Gastrocnemius medialis (tissue), 4 donors: Measurements from ENCODE around the gene NRDC. TPM values are rescaled to one million over a fixed set of nuclear protein-coding genes. Genes with fewer than 3 reads are reported as not detected.

ENCODE experiments used
- ATAC-seq, 2 donors: fragments of 150-250 bp; one replicate each; pipeline ENCODE4 v1.9.1; 2016
- DNase-seq, 2 donors: peaks; one replicate each; pipeline ENCODE4 v3.0.0-alpha.2; 2019
- H3K27ac ChIP-seq, 4 donors: fragments of 200-600 bp; sonication (generic); 1 replicate in 1 of 4; 2 replicates in 3 of 4; pipeline ENCODE4 v1.5.1; 2016 to 2018; ENCODE audit warnings: mild to moderate bottlenecking in 2 of 4, moderate library complexity in 1 of 4
- H3K27me3 ChIP-seq, 3 donors: fragments of 200-600 bp; sonication (generic) in 2 of 3; 1 replicate in 1 of 3; 2 replicates in 2 of 3; pipeline versions ENCODE4 v1.5.1 to v1.6.0; 2016 to 2019; ENCODE audit warnings: mild to moderate bottlenecking in 1 of 3, moderate library complexity in 1 of 3
- H3K36me3 ChIP-seq, 2 donors: fragments of 200-600 bp; sonication (generic) in 1 of 2; one replicate each; pipeline ENCODE4 v1.5.1; 2017 to 2018
- H3K4me1 ChIP-seq, 2 donors: fragments of 200-600 bp; sonication (generic) in 1 of 2; one replicate each; pipeline ENCODE4 v1.5.1; 2016 to 2017; ENCODE audit warnings: mild to moderate bottlenecking in 2 of 2
- H3K4me3 ChIP-seq, 4 donors: fragments of 200-600 bp; sonication (generic) in 3 of 4; 1 replicate in 1 of 4; 2 replicates in 3 of 4; pipeline ENCODE4 v1.5.1; 2016 to 2019; ENCODE audit warnings: mild to moderate bottlenecking in 2 of 4
- H3K9me3 ChIP-seq, 3 donors: fragments of 200-600 bp; sonication (generic) in 2 of 3; 1 replicate in 1 of 3; 2 replicates in 2 of 3; pipeline ENCODE4 v1.5.1; 2016 to 2019
- POLR2A ChIP-seq, 2 donors: fragments of 450-650 bp; IDR thresholded peaks; one replicate each; pipeline ENCODE4 v1.6.1; 2017; ENCODE audit warnings: antibody characterized with exemption in 2 of 2, mild to moderate bottlenecking in 2 of 2, moderate library complexity in 2 of 2
- in situ Hi-C, 4 donors: fragments of 200-750 bp; cut with MboI; loops; one replicate each; pipeline versions ENCODE4 v1.15.0 to v1.8.0; 2017; ENCODE audit warnings: low sequenced_read_pairs in 4 of 4
- intact Hi-C: fragments of 100-400 bp; cut with DNase I; formaldehyde crosslinking; loops from one replicate; pipeline ENCODE4 v1.15.1; 2023; ENCODE audit warnings: low total_unique reads
- total RNA-seq, 4 donors: library from RNA; depleted of rRNA; stranded (reverse); fragments of >200 nt; gene quantifications; one replicate each; pipeline versions ENCODE4 v1.1.0 to v1.2.3, GENCODE V29; 2016
- TF ChIP-seq, protein P1 (sequence below), 5 experiments: fragments of 450-650 bp in 3 of 5; fragments of 200-600 bp in 2 of 5; sonication (generic) in 2 of 5; IDR thresholded peaks in 4 of 5; conservative IDR thresholded peaks in 1 of 5; 1 replicate in 4 of 5; 2 replicates in 1 of 5; pipeline ENCODE4 v1.5.1; 2016 to 2019; ENCODE audit warnings: antibody characterized with exemption in 5 of 5, mild to moderate bottlenecking in 3 of 5, moderate library complexity in 3 of 5

The NRDC gene
- total RNA-seq, 4 donors from 2014 or later: 180 to 270 (median 239) TPM

DNA sequence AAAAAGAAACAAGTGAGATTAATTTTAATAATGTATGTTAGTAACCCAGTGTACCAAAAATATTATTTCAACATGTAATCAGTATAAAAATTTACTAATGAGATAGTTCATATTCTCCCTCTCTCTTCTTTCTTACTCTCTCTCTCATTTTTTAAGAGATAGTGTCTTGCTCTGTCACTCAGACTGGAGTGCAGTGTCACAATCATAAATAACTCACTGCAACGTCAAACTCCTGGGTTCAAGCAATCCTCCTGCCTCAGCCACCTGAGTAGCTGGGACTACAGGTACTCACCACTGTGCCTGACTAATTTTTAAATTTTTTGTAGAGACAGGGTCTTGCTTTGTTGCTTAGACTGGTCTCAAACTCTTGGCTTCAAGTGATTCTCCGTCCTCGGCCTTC, 123.9 kb downstream of the NRDC start:
- H3K9me3 ChIP-seq: no peaks in the 10 kb centered on the region
- peaks cover 5 to 11% of the 10 kb centered on the region in 2 donors for H3K4me1 ChIP-seq
- no peaks in the 10 kb centered on the region for H3K27me3 ChIP-seq
- in situ Hi-C loops: loop anchor here in 2 of 4 donors (25.0 kb wide), 1 partner anchor 117 kb away; no protein-coding TSS in a partner anchor
- intact Hi-C loops: no loop called here
- peak overlapping the region in 3 of 4 donors; percentile 9 to 35 (median 25) for H3K27ac ChIP-seq
- TF ChIP-seq, protein P1, sequence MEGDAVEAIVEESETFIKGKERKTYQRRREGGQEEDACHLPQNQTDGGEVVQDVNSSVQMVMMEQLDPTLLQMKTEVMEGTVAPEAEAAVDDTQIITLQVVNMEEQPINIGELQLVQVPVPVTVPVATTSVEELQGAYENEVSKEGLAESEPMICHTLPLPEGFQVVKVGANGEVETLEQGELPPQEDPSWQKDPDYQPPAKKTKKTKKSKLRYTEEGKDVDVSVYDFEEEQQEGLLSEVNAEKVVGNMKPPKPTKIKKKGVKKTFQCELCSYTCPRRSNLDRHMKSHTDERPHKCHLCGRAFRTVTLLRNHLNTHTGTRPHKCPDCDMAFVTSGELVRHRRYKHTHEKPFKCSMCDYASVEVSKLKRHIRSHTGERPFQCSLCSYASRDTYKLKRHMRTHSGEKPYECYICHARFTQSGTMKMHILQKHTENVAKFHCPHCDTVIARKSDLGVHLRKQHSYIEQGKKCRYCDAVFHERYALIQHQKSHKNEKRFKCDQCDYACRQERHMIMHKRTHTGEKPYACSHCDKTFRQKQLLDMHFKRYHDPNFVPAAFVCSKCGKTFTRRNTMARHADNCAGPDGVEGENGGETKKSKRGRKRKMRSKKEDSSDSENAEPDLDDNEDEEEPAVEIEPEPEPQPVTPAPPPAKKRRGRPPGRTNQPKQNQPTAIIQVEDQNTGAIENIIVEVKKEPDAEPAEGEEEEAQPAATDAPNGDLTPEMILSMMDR (IDR thresholded peaks at IDR 0.05 in 4 of 5, conservative IDR thresholded peaks at IDR 0.05 in 1 of 5): no peak
- TF ChIP-seq POLR2A (IDR thresholded peaks at IDR 0.05): no peak
- no peak for ATAC-seq
- H3K36me3 ChIP-seq: peaks cover 0 to 29% of the 10 kb centered on the region in 2 donors
- no peak for DNase-seq
- no peak overlapping the region for H3K4me3 ChIP-seq

DNA sequence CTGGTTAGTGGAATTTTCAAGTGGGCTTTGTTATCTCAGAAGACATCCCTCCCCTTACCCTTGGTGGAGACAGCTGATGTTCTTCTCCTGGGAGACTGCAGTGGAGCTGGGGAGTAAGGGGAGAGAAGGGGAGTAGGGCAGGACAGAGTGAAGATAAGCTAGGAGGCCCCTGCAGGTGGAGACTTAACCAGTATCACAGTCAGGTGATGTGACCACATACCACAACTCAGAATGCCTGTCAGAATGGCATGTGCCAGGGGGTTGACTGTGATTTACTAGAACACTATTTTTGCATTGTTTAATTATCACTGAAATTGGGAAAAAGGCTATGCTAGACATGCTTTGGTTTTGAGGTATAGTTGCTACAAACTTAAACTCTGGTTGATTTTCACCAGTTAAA, 124.6 kb downstream of the NRDC start:
- H3K27me3 ChIP-seq: no peaks in the 10 kb centered on the region
- ATAC-seq (no peak), DNase-seq (no peak)
- no peak for TF ChIP-seq POLR2A (IDR thresholded peaks at IDR 0.05)
- TF ChIP-seq, protein P1 (IDR thresholded peaks at IDR 0.05 in 4 of 5, conservative IDR thresholded peaks at IDR 0.05 in 1 of 5): no peak
- H3K9me3 ChIP-seq: no peaks in the 10 kb centered on the region
- intact Hi-C loops: no loop called here
- no peak overlapping the region for H3K27ac ChIP-seq
- H3K4me3 ChIP-seq: no peak overlapping the region
- H3K4me1 ChIP-seq: peaks cover 5 to 11% of the 10 kb centered on the region in 2 donors
- H3K36me3 ChIP-seq: peaks cover 0 to 29% of the 10 kb centered on the region in 2 donors
- in situ Hi-C loops: loop anchor here in 2 of 4 donors (25.0 kb wide), 1 partner anchor 117 kb away; no protein-coding TSS in a partner anchor

DNA sequence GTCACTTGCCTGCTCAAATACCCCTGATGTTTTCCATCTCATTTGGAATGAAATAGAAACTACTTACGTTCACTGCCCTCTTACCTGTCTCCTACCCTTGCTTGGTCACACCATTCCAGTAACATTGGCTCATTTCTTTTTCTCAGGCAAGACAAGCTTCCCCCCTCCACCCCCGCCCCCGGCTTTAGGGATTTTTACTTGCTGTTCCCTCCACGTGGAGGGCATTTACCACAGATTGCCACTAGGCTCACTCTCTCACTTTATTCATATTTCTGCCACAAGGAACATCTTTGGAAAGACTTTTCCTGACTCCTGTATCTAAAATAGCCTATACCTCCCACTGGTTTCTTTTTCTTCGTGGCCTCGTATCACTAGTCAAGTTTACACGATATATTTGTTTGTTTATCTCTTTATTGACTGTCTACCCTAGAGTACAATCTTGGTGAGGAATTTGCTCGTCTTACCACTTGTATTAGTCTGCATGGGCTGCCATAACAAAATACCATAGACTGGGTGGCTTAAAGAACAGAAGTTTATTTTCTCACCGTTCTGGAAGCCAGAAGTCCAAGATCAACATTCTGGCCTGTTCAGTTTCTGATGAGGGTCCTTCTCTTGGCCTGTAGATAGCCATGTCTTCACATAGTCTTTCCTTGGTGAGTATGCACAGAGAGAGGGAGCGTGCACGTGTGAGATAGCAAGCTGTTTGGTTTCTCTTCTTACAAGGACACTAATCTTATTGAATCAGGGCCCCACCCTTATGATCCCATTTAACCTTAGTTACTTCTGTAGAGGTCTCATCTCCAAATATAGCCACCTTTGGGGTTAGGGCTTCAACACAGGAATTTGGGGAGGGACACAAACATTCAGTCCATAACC, 126.2 kb downstream of the NRDC start:
- Histone ChIP-seq H3K4me1 (peaks cover 1 to 10% of the 10 kb centered on the region in 2 donors), H3K27ac (no peak overlapping the region), H3K36me3 (peaks cover 0 to 35% of the 10 kb centered on the region in 2 donors), H3K9me3 (no peaks in the 10 kb centered on the region), H3K4me3 (no peak overlapping the region), H3K27me3 (no peaks in the 10 kb centered on the region)
- TF ChIP-seq POLR2A (IDR thresholded peaks at IDR 0.05): no peak
- TF ChIP-seq, protein P1 (IDR thresholded peaks at IDR 0.05 in 4 of 5, conservative IDR thresholded peaks at IDR 0.05 in 1 of 5): no peak
- in situ Hi-C loops (loop anchor here in 2 of 4 donors (25.0 kb wide), 1 partner anchor 115 kb away; no protein-coding TSS in a partner anchor), intact Hi-C loops (no loop called here)
- ATAC-seq: no peak
- no peak for DNase-seq

DNA sequence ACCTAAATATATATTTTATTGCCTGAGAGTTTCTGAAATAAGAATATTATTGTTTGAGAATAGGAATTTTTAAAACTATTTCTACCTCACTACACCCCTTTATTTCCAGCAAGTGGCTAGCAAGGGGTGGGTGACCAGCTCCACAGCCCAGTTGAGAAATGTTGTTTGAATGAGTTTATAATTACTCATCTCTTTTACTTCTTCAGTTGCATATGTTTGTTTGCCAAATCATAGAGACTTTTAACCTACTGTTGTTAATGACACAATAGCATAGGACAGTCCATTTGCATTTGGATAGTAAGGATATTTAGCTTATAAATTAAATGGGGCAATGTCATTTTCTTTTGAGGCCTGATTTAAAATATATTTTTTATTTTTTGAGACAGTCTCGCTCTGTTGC, 127.8 kb downstream of the NRDC start:
- H3K9me3 ChIP-seq: no peaks in the 10 kb centered on the region
- DNase-seq (no peak), ATAC-seq (no peak)
- intact Hi-C loops (no loop called here), in situ Hi-C loops (loop anchor here in 2 of 4 donors (25.0 kb wide), 1 partner anchor 113 kb away; no protein-coding TSS in a partner anchor)
- no peak overlapping the region for H3K4me3 ChIP-seq
- H3K4me1 ChIP-seq: peaks cover 0 to 3% of the 10 kb centered on the region in 2 donors
- H3K27ac ChIP-seq: peak overlapping the region in 1 of 4 donors; percentile 15
- no peak for TF ChIP-seq POLR2A (IDR thresholded peaks at IDR 0.05)
- TF ChIP-seq, protein P1 (IDR thresholded peaks at IDR 0.05 in 4 of 5, conservative IDR thresholded peaks at IDR 0.05 in 1 of 5): no peak
- H3K27me3 ChIP-seq: no peaks in the 10 kb centered on the region
- H3K36me3 ChIP-seq: peaks cover 0 to 35% of the 10 kb centered on the region in 2 donors
